OCI-LY1 (cell line): Measurements from ENCODE around the gene UNC5A.

ENCODE experiments used
- H2AFZ ChIP-seq: fragments of 200-600 bp; sonication (generic), shearing (Covaris generic); 2 replicates; pipeline ENCODE4 v1.6.0; 2014; ENCODE audit warnings: antibody characterized with exemption, mild to moderate bottlenecking, low read length
- H3F3A ChIP-seq: fragments of 200-600 bp; sonication (generic), shearing (Covaris generic); 2 replicates; pipeline ENCODE4 v1.6.0; 2014; ENCODE audit warnings: mild to moderate bottlenecking, antibody characterized with exemption, low read length, moderate library complexity; ENCODE audit not compliant: insufficient read depth
- H3K27ac ChIP-seq: fragments of 200-600 bp; sonication (generic); 2 replicates; pipeline ENCODE4 v1.5.1; 2014; ENCODE audit warnings: low read length, mixed run types, mild to moderate bottlenecking, low read depth; ENCODE audit not compliant: poor library complexity, severe bottlenecking
- H3K27me3 ChIP-seq: fragments of 200-600 bp; sonication (generic); 2 replicates; pipeline ENCODE4 v1.6.0; 2014; ENCODE audit warnings: antibody characterized with exemption, mild to moderate bottlenecking, low read length, moderate library complexity; ENCODE audit not compliant: insufficient read depth
- H3K36me3 ChIP-seq: fragments of 200-600 bp; sonication (generic); 2 replicates; pipeline ENCODE4 v1.6.1; 2014; ENCODE audit warnings: mild to moderate bottlenecking, antibody characterized with exemption, low read length, moderate library complexity, mixed read lengths; ENCODE audit not compliant: insufficient read depth
- H3K4me1 ChIP-seq: fragments of 200-600 bp; sonication (generic); 2 replicates; pipeline ENCODE4 v1.5.1; 2014; ENCODE audit warnings: mild to moderate bottlenecking, low read length, moderate library complexity; ENCODE audit not compliant: insufficient read depth, severe bottlenecking
- H3K4me2 ChIP-seq: fragments of 200-600 bp; sonication (generic), shearing (Covaris generic); 2 replicates; pipeline ENCODE4 v1.6.1; 2014; ENCODE audit warnings: low read length
- H3K4me3 ChIP-seq: fragments of 200-600 bp; sonication (generic); 2 replicates; pipeline ENCODE4 v1.5.1; 2014; ENCODE audit warnings: low read length, low read depth, mild to moderate bottlenecking, mixed read lengths; ENCODE audit not compliant: poor library complexity, severe bottlenecking
- H3K79me2 ChIP-seq: fragments of 200-600 bp; shearing (Covaris generic); 2 replicates; pipeline ENCODE4 v1.6.1; 2016; ENCODE audit warnings: mixed run types, low read length, mixed read lengths; ENCODE audit not compliant: insufficient read depth
- H3K9ac ChIP-seq: fragments of 200-600 bp; sonication (generic), shearing (Covaris generic); 2 replicates; pipeline ENCODE4 v1.6.1; 2014; ENCODE audit warnings: mild to moderate bottlenecking, low read length, mixed read lengths
- H3K9me2 ChIP-seq: fragments of 200-600 bp; sonication (generic), shearing (Covaris generic); 2 replicates; pipeline ENCODE4 v1.6.1; 2014; ENCODE audit warnings: low read depth, mild to moderate bottlenecking, low read length, mixed read lengths
- H3K9me3 ChIP-seq: fragments of 200-600 bp; shearing (Covaris generic); 2 replicates; pipeline ENCODE4 v1.6.1; 2014; ENCODE audit warnings: low read length, mixed read lengths
- H4K20me1 ChIP-seq: fragments of 200-600 bp; sonication (generic), shearing (Covaris generic); 2 replicates; pipeline ENCODE4 v1.6.0; 2016; ENCODE audit warnings: mild to moderate bottlenecking, low read length; ENCODE audit not compliant: insufficient read depth
- CTCF ChIP-seq: fragments of 200-600 bp; sonication (generic), shearing (Covaris generic); IDR thresholded peaks from 2 replicates; pipeline ENCODE4 v1.5.1; 2017; ENCODE audit warnings: mild to moderate bottlenecking, antibody characterized with exemption, low read length, moderate library complexity, mixed read lengths
- EZH2 ChIP-seq: fragments of 200-600 bp; sonication (generic), shearing (Covaris generic); IDR thresholded peaks from 2 replicates; pipeline ENCODE4 v1.8.0; 2017; ENCODE audit warnings: borderline replicate concordance, mixed run types, mild to moderate bottlenecking, antibody characterized with exemption, low read length, moderate library complexity, mixed read lengths

The UNC5A gene

GRCh38 chr5:176798086-176798876, 12.1 kb upstream of the UNC5A start:
- TF ChIP-seq CTCF: no peak
- no peak overlapping the region for H3K4me3 ChIP-seq
- 0 out of 2 replicates have a peak, but pooled peaks cover 10% of the 10 kb centered on the region for H3K27me3 ChIP-seq
- no peaks in the 10 kb centered on the region for H3K36me3 ChIP-seq
- no peaks in the 10 kb centered on the region for H3F3A ChIP-seq
- H3K27ac ChIP-seq: no peak overlapping the region
- H3K9me2 ChIP-seq: no peaks in the 10 kb centered on the region
- H2AFZ ChIP-seq: no peak overlapping the region
- H3K4me2 ChIP-seq: no peak overlapping the region
- no peaks in the 10 kb centered on the region for H3K79me2 ChIP-seq
- no peaks in the 10 kb centered on the region for H3K4me1 ChIP-seq
- no peaks in the 10 kb centered on the region for H4K20me1 ChIP-seq
- no peaks in the 10 kb centered on the region for H3K9me3 ChIP-seq
- no peak overlapping the region for H3K9ac ChIP-seq

DNA sequence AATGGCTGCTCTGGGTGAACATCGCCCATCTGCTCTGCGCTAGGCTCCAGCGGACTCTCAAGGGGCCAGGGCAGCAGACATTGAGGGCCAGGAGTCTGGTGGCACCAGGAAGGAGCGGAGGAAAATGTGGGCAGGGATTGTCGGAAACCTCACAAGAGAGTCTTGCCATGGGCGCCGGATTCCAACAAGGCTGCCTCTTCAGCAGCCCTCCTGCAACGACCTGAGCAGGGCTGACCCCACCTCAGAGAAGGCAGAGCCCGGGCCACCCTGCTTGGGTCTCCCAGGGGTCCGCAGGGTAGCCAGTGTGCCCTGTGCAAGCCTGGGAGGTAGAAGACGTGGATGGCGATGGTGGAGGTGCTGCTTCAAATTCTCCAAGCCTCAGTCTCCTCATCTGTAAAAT, 11.4 kb upstream of the UNC5A start:
- Histone ChIP-seq H3K4me3 (no peak overlapping the region), H3K79me2 (no peaks in the 10 kb centered on the region), H4K20me1 (no peaks in the 10 kb centered on the region), H2AFZ (no peak overlapping the region), H3K27ac (no peak overlapping the region), H3K27me3 (0 out of 2 replicates have a peak, but pooled peaks cover 6% of the 10 kb centered on the region), H3K4me2 (no peak overlapping the region), H3K9me3 (no peaks in the 10 kb centered on the region), H3K9me2 (no peaks in the 10 kb centered on the region), H3F3A (no peaks in the 10 kb centered on the region), H3K4me1 (no peaks in the 10 kb centered on the region), H3K9ac (no peak overlapping the region), H3K36me3 (no peaks in the 10 kb centered on the region)
- no peak for TF ChIP-seq CTCF
- TF ChIP-seq EZH2: no peak

DNA sequence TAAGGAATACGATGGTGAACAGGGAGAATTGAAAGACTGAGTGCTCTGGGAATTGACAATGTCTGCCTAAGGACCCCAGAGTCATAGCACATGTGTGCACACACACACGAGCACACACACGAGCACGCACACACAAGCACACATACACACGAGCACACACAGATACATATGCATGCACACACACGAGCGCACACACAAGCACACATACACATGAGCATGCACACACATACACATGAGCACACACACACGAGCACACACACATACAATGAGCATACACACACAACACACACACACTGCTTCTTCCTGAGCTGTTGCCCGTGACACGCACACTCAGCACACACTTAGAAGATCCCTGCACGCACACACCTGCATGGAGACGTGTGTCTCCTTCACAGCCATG, 10.9 kb upstream of the UNC5A start:
- Histone ChIP-seq H3K4me2 (no peak overlapping the region), H3K27me3 (0 out of 2 replicates have a peak, but pooled peaks cover under 1% of the 10 kb centered on the region), H3K36me3 (no peaks in the 10 kb centered on the region), H3K4me1 (no peaks in the 10 kb centered on the region), H3K9me2 (no peaks in the 10 kb centered on the region), H3K9me3 (no peaks in the 10 kb centered on the region), H3K79me2 (no peaks in the 10 kb centered on the region), H3K27ac (no peak overlapping the region), H3F3A (no peaks in the 10 kb centered on the region), H2AFZ (no peak overlapping the region), H3K9ac (no peak overlapping the region), H3K4me3 (no peak overlapping the region), H4K20me1 (no peaks in the 10 kb centered on the region)
- TF ChIP-seq CTCF: no peak
- TF ChIP-seq EZH2: no peak
